Stimulated activated CD4-positive, alpha-beta T cell treated with anti-CD3 and anti-CD28 coated beads, Interleukin-4, amount 100 ng/mL, for 1 hour (primary cell): ENCODE data around the gene ENC1.
"Not testable (repeated sequence)": the region's sequence is repeated elsewhere in the genome, so short reads cannot be mapped to it uniquely, and the experiment has no call there.

Experiments used
- DNase-seq: peaks from one replicate; pipeline ENCODE4 v3.0.0-alpha.2; 2020

The ENC1 gene, protein sequence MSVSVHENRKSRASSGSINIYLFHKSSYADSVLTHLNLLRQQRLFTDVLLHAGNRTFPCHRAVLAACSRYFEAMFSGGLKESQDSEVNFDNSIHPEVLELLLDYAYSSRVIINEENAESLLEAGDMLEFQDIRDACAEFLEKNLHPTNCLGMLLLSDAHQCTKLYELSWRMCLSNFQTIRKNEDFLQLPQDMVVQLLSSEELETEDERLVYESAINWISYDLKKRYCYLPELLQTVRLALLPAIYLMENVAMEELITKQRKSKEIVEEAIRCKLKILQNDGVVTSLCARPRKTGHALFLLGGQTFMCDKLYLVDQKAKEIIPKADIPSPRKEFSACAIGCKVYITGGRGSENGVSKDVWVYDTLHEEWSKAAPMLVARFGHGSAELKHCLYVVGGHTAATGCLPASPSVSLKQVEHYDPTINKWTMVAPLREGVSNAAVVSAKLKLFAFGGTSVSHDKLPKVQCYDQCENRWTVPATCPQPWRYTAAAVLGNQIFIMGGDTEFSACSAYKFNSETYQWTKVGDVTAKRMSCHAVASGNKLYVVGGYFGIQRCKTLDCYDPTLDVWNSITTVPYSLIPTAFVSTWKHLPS

DNA sequence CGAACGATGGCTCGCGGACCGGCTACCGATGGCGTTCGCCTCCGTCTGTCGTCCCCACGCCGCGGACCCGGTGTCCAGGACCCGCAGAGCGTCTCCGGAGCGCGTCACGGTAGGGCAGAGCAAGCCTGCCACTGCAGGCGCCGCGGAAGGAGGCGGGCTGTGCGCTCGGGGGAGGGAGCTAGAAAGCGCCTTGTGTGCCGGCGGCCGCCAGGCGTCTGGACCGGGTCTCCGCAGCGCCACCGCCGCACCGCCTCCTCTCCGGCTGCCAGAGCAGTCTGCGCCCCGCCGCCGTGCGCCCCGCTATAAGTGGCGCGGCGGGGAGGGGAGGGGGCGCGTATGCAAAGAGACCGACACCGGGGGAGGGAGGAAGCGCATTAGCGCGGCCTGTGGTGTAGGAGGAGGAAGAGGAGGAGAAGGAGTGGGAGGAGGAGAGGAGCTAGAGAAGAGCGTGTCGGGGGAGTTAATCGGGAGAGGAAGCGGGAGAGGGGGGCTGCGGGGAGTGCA is at the start of gene ENC1:
Gene ENC1, minus strand, starts transcription at position 279 of the 504 bp plus-strand sequence. CDS start 4,243 bp downstream, outside the sequence.
- DNase-seq, result peak; percentile 76

DNA sequence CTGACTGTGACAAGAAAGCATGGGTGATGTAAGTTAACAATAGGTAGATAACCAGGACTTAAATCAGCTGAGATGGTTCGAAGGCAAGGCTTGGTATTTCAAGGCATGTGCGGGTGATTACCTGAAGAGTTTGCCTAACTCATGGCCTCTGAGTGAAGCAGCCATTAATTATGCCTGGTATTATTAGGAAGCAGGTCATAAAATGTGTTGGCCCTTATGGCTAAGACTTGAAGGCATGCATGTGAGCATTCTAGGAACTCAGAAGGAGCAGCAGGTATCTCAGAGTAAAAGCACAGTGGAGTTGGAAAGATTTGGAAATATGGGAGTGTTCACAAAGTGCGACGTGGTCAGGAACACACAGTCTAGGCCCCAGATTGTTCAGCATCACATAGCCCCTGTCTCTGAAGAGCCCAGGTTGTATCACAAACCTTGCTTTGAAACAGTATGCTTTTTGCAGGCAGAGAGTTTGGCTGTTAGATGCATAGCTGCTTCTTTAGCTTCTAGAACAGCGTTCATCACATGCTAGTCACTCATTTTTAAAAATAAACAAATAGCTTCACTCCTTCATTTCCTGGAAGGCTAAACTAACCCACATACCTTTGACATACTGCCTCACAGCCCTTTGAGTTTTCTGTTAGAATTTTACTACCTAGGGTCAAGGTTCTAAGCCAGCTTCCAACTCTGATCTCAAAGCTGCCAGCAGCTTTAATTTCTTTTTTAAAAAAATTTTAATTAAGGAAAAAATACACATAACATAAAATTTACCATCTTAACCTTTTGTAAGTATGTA is 46.6 kb upstream of the ENC1 start:
- DNase-seq, result no peak

DNA sequence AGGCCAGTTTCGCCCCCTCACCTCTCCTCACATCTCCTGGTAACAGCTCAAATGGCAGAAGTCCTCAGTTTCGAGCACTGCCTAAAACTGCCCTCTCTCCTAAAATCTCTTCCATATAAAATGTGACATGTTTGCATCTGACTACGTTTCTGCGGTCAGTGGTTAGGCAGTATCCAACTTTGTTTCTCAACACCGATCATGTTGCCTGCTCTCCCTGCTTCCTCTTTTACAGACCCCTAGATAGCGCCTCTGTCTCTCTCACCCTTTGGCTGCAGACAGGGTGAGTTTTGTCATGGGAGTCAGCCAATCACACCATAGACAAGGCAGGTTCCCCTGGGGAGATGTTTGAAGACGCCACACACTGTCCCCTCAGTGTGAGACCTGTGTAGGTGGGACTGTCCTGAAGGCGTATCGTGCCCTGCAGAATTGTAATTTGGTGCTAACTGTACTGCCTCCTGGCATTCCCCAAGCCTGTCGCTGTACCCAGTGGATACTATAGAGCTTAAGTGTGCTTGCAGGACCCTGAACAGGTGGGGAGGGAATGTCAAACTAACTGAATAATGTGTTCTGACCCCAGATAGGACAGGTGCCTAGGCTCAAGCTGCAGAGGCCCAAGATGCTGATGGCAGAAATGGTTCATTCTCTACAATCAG is 45.6 kb upstream of the ENC1 start:
- no peak for DNase-seq

DNA sequence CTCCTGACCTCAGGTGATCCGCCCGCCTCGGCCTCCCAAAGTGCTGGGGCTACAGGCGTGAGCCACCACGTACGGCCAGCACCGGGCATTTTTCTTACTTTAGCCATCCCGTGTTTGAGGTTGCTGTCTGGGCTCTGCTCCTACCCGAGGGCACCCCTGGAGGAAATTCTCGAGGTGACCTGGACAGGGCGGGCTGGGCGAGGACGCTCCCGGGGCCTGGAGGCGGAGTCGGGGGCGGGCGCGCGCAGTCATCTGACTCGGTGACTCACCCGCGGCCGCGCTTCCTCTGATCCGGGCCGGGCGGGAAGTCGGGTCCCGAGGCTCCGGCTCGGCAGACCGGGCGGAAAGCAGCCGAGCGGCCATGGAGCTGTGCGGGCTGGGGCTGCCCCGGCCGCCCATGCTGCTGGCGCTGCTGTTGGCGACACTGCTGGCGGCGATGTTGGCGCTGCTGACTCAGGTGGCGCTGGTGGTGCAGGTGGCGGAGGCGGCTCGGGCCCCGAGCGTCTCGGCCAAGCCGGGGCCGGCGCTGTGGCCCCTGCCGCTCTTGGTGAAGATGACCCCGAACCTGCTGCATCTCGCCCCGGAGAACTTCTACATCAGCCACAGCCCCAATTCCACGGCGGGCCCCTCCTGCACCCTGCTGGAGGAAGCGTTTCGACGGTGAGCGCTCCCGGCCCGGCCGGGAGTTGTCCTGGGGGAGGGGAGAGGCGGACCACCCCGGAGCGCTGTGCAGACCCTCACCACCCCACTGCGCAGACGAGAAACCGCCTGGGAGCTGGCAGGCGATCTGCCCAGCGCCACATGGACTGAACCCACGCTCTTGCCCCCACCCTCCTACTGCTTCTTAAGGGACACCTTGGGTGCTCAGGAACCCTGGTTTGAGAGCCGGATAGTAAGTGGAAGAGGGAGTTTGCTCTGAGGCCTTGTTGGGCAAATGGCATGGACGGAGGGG is 44.6 kb upstream of the ENC1 start, which contains the start of gene HEXB:
Gene HEXB, plus strand, starts transcription at position 334 of the 952 bp plus-strand sequence. Its CDS starts 28 bp downstream, at position 362.
- DNase-seq, result peak; percentile 89

DNA sequence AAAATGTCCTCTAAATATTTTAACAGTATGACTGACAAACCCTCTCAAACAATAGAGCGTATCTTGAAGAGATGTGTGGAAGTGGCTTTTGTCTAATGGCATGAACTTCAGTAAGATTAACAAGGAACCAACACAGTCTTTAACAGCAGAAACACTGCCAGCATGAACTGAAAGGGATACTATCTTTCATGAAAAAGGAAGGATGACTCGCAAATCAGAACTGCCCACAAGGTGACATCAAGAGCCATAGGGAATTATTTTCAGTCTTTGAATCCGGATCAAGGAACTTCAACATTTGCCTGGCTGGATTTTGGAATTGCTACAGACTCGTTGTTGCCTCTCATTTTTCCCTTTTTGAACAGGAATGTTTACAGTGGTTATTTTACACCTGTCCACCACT is 39.4 kb upstream of the ENC1 start:
- DNase-seq, result no peak

DNA sequence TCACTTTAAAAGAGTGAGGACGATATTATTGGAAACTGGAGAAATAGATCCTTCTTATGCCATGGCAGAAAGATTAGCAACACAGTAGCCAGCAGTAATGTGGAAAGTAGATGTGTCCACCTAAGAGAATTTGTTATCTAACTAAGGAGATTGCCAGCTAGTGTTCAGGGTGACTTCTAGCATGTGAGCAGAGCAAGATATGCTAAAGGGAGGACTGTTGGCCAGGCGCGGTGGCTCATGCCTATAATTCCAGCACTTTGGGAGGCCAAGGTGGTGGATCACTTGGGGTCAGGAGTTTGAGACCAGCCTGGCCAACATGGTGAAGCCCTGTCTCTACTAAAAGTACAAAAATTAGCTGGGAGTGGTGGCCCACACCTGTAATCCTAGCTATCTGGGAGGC is 38.8 kb upstream of the ENC1 start:
- not testable (repeated sequence) for DNase-seq

DNA sequence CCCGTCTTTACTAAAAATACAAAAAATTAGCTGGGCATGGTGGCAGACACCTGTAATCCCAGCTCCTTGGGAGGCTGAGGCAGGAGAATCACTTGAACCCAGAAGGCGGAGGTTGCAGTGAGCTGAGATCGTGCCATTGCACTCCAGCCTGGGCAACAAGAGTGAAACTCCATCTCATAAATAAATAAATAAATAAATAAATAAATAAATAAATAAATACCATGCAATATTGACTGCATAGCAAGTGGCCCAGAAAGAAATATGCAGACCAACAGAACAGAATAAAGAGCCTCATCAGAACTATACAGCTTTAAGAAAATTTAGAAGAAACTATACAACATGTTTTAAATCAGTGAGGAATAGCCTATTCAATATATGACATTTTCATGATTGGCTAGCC is 37.6 kb upstream of the ENC1 start:
- not testable (repeated sequence) for DNase-seq

DNA sequence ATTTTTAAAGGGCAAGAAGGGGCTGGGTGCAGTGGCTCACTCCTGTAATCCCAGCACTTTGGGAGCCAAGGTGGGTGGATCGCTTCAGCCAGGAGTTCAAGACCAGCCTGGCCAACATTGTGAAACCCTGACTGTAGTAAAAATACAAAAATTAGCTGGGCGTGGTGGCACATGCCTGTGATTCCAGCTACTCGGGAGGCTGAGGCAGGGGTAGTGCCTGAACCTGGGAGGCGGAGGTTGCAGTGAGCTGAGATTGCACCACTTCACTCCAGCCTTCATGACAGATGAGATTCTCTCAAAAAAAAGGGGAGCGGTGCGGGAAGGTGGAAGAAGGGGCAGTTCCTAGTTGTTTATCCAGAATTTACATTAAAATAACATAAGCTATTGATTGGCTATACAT is 35.9 kb upstream of the ENC1 start:
- not testable (repeated sequence) for DNase-seq

DNA sequence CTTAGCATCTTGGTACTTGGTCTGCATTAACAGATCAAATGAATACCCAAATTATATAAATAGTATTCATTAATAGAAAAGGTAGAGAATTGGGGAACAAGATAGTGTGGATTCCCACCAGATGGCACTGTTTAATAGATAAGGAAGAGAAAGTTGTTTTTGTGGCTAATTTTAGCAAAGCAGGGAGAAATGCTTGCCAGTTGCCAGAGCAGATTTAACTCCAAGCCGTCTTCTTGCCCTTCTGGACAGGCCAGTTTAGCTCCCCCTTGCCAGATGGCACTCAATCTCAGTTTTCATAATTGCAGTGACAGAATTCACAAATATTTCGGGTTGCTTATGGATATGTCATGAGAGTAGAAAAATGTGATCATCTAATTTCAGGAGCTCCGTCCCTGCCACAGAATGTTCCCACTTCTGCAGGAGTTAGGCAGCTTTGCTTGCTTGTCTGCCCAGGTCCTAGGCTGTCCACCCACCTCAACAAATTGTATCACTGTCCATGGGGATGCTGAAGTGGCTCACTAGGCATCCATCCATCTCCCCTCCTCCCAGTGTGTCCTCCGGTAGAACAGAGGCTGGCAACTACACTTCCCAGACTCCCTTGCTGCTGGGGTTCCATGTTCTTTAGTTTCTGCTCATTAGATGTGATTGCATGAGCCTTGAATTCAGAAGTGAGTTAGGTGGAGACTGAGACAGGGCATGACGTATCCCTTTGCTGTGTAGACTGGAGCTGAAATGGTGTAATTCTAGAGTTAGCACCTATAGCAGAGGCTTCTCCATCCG is 32.7 kb upstream of the ENC1 start:
- DNase-seq, result no peak

DNA sequence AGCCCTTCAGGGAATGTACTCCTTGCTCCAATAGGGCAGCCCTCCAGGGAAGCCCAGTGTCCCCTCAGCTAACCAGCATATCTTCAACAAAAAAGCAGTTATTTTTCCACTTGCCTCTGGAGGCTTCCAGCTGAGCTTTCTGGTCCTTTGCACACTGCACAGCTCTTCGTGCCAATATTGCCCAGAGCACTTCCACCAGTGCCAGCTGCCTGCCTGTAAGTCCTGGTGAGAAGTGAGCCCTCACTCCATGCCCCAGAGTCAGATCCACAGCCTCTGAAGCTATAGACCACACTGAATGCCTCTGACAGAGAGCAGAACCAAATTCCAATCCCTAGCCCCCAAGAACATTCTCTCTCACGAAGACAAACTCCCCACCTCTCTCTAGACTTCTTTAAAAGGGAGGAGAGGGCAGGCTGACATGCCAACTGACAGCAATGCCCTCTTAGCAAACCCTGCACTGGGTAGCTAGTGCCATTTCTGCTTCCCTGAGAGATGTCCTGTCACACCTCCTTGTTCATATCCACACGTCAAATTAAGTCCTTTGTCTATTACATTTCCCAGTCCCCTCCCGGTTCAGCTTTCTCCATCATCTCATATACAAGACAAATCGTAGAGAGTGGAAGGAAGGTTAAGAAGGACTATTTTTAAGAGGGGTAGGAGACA is 31.8 kb upstream of the ENC1 start:
- DNase-seq, result no peak

DNA sequence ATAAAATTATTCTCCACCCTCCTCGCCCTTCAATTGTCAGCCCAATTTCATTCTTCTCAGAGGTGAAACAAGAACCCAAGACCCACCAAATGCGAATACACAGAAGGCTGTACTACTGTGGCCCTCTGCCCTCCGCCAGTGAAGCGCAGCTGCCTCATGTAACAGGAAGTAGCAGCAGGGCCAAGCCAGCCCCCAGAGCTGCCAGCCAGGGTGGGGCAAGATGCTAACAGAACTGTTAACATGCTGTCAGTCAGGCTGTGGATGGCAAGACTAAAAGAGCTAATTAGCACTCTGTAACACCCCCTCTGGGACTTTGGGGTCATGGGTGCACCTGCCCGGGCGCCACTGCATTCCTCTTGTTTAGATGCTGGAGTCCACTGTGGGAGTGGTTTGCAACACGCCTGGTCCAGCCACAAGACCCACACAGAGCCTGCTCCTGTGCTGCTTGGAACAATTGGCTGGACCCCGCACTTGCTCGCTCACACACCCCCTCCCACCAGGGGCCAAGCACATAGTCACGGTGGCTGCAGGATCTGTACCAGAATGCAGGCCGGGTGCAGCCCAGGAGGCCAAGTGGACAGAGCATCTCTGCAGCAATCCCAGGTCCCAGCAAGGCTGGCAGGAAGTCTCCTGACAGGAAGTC is 30.0 kb upstream of the ENC1 start:
- DNase-seq, result no peak

DNA sequence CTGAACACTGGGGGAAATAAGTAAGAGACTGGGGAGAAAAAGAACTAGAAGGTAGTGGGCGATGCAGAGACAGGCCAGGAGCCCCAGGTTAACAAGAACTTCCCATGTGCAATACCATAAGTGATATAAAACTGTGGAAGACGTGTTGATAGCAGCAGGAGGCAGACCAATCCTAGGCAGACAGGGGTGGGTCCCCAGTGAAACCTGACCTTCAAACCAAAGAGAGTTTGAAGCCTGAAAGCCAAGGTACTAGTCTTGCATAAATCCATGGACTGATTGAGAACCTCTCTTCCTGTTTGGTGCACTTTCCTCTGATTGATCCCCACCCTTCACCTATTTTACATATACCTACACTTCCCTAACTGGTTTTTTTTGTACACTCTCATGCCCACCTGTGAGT is 29.3 kb upstream of the ENC1 start:
- DNase-seq, result no peak

DNA sequence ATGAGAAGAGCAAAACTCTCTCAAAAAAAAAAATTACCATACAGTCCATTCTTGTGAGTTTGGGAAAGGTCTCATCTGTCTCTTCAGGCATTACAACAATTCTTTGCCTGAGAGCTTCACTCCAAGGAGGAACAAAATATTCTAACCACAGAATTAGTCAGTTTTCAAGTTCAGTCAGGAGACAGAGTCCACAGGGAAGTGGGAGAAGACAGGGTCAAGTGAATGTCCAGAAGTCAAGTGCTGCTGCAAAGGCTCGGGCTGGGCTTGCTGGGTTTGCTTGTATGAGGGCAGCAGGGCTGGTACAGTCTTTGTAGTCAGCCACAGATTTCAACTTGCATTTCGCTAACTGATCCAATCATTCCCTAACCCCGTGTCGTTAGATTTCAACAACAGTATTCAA is 26.9 kb upstream of the ENC1 start:
- DNase-seq, result no peak

DNA sequence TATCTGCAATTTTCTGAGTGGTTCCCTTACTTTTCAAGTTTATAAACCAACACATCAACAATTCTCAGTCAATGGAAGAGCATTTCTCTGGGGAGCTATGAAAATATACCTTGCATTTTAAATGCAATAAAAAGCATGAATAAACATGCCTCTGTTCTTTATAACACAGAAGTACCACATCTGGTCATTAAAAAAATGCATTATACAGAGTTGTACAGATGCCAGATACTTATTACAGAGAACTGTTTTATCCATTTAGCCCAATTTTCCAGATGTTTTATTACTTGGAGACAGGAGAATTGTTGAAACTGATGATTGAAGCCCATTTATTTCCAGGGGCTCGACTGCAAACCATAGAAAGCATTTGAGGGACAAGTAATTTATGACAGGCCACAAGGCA is 25.3 kb upstream of the ENC1 start:
- DNase-seq, result no peak

DNA sequence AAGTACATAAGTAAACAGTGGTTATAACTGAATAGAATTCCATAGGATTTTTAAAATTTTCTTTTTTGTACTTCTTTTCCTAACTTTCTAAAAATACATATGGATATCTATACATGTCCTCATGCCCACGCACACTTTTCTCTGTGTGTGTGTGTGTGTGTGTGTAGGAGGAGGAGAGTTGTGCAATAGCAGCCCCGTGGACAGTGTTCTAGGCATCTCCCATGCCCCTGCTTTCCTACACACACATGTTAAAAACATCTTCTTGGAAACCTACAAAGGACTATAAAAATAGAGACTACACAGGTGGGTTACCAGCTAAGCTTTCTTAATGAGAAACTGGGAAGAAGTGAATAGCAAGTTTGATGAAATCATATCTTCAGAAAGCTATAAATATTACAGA is 24.7 kb upstream of the ENC1 start:
- DNase-seq, result no peak

DNA sequence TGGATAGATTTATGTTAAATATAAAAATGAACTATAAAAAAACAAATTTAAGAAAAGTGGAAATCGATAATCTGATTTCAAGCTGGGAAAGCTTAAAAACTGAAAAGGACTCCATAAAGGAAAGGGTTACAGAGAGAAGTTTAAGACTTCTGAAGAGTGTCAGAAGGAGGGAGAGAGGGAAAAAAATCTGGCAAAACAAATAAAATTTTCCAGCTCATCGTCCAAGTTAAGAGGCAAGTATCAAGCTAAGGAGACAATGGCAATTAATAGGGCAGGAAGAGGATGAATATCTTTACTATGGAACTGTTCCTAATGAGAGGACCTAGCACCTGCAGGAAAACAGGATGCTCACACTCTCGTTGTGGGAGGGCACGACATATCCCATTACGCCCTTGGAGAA is 24.0 kb upstream of the ENC1 start:
- DNase-seq, result no peak

DNA sequence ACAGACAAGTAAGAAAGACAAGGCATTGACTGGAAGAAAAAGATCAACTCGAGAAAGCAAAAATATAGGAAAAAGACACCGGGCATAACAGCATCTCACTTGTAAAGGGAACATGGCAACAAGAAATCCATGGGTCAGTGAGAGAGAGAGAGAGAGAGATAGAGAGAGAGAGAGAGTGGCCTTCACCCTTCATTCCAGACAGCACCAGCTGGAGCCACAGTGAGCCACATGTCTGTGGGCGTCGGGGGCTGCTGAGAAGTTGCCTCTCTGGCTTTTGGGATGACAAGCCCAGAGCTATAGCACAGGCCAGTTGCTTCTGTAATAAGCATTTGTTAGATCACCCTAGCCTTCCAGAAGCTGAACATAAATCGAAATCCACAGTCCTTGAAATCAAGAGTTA is 20.3 kb upstream of the ENC1 start:
- DNase-seq, result no peak

DNA sequence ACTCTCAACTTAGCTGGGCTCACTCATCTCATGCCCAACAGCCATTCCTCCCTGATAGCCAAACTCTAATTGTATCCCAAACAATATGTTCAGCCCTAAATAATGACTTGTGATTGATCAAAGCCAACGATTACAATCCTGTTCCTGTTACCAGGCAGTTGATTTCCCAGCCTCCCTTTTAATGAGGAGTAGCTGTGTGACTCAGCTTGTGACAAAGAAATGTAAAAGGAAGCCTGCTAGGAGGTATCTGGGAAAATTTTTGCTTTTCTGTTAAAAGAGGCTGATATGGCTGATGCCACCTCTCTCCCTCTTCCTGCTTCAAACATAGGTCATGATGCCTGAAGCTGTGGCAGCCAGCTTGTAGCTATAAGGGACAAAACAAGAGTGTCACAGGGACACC is 19.6 kb upstream of the ENC1 start:
- DNase-seq, result no peak

DNA sequence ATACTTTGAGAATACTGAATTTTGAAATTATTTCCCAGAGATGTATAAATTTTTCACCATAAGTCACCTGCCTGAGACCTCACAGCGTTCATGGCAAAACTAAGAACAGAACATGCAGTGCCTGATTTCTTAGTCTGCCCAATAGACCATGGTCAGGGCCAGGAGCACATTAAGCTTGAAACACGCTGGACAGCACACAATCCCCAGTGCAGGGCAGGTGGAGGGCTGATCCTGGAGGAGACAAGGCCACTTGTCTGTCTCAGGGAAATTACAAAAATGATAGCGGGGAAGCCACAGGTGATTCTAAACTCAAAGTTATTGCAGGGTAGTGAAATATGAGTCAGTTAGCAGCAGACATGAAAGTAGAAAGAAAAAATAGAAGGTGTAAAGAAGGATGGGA is 18.6 kb upstream of the ENC1 start:
- DNase-seq, result no peak

DNA sequence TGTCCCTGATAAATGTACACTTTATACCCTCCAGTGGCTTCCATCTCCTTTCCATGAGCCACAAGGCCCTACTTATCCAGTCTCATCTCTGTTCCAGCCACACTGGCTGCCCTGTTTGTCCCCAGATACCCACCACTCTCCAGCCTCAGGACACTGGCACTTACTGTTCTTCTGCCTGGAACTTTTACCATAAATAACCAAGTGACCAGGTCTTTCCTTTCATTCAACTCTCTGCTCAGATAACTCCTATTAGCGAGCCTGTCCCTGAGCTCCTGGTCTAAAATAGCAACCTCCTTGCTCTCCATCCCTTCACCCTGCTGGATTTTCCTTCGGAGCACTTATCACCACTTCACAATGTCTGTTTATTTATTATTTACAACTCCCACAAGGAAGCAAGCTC is 16.6 kb upstream of the ENC1 start:
- DNase-seq, result no peak
